ENCODE measurements around the gene VPS54. TPM values are rescaled to one million over a fixed set of nuclear protein-coding genes. Genes with fewer than 3 reads are reported as not detected.

The VPS54 gene
- total RNA-seq, 6 donors from 2014 or later = 10.3 to 43.7 (median 21.7) TPM

DNA sequence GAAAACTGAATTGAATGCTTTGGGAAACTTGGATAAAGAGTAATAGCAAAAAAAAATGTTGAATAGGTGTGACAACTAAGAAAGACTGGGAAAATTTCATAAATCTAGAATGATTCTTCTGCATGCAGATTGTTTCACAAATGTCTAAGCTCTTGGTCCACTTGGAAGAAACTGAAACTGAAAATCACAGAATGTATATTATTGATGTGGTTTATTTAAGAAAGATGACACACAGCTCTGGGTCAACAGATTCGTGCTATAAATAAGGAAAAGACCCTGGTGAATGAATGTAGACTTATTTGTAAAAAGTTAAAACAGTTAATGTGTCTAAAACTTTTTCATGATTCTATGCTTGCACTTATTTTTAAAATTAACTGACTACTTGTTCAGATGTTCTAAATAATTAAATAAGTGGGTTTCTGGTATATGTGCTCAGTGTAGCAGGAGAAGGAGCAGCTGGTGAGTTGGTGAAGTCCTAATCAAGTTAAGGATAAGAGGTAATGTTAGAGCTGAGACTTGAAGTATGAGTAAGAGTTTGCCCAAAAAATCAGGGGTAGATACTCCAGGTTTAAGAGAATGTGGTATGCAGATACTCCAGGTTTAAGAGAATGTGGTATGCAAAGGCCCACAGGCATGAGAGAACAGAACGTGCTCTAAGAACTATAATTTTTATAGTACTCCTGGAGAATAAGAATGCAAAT lies 153.1 kb downstream of the VPS54 start:
- ATAC-seq (ENCODE audit: low FRiP score in 2 of 2) = no peak
- Histone ChIP-seq H3K36me3 (peaks cover 0 to 24% (median 6%) of the 10 kb centered on the region in 4 donors), H3K4me1 (peaks cover 5 to 34% (median 27%) of the 10 kb centered on the region in 4 donors), H3K27me3 (no peaks in the 10 kb centered on the region), H3K9me3 (no peaks in the 10 kb centered on the region), H3K27ac (no peak overlapping the region), H3K4me3 (no peak overlapping the region)
- no peak for TF ChIP-seq POLR2AphosphoS5 (IDR thresholded peaks at IDR 0.05)
- no peak for TF ChIP-seq EP300 (IDR thresholded peaks at IDR 0.05)
- no peak for TF ChIP-seq POLR2A (IDR thresholded peaks at IDR 0.05)
- TF ChIP-seq, protein P1, sequence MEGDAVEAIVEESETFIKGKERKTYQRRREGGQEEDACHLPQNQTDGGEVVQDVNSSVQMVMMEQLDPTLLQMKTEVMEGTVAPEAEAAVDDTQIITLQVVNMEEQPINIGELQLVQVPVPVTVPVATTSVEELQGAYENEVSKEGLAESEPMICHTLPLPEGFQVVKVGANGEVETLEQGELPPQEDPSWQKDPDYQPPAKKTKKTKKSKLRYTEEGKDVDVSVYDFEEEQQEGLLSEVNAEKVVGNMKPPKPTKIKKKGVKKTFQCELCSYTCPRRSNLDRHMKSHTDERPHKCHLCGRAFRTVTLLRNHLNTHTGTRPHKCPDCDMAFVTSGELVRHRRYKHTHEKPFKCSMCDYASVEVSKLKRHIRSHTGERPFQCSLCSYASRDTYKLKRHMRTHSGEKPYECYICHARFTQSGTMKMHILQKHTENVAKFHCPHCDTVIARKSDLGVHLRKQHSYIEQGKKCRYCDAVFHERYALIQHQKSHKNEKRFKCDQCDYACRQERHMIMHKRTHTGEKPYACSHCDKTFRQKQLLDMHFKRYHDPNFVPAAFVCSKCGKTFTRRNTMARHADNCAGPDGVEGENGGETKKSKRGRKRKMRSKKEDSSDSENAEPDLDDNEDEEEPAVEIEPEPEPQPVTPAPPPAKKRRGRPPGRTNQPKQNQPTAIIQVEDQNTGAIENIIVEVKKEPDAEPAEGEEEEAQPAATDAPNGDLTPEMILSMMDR (IDR thresholded peaks at IDR 0.05) = no peak
- no peak for DNase-seq
- WGBS, 2 donors = 62 to 69% methylated on average over 2 of the region's 2 CpGs

DNA sequence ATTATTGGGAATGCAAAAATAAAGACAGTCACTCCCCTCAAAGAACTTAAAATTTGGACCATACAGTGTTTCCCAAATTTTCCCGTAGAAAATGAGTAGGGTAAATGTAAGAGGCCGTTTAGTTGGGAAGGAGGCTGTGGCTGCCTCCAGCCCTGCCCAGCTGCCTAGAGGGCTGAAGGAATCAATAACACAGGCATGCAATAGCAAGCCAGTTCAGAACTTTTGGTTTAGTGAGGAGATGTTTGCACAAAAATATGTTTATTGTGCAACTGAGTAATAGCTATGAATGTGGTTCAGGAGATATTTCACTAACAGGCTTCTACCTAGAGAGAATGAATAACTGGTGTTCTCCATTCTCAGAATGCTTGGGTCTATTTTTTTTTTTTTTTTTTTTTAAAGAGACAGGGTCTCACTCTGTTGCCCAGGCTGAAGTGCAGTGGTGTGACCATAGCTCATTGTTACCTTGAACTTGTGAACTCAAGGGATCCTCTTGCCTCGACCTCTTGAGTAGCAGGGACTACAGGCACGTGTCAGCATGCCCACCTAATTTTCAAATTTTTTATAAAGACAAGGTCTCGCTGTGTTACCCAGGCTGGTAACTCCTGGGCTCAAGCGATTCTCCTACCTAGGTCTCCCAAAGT lies 153.9 kb downstream of the VPS54 start:
- Histone ChIP-seq H3K27me3 (no peaks in the 10 kb centered on the region), H3K36me3 (peaks cover 0 to 32% (median 6%) of the 10 kb centered on the region in 4 donors), H3K4me1 (peaks cover 8 to 29% (median 21%) of the 10 kb centered on the region in 4 donors), H3K4me3 (no peak overlapping the region), H3K9me3 (no peaks in the 10 kb centered on the region), H3K27ac (no peak overlapping the region)
- ATAC-seq (ENCODE audit: low FRiP score in 2 of 2) (no peak), DNase-seq (no peak)
- TF ChIP-seq POLR2A (IDR thresholded peaks at IDR 0.05) = no peak
- no peak for TF ChIP-seq EP300 (IDR thresholded peaks at IDR 0.05)
- no peak for TF ChIP-seq POLR2AphosphoS5 (IDR thresholded peaks at IDR 0.05)
- TF ChIP-seq, protein P1 (IDR thresholded peaks at IDR 0.05) = no peak
- 92 to 93% methylated on average over 6 of the region's 6 CpGs for WGBS, 2 donors

DNA sequence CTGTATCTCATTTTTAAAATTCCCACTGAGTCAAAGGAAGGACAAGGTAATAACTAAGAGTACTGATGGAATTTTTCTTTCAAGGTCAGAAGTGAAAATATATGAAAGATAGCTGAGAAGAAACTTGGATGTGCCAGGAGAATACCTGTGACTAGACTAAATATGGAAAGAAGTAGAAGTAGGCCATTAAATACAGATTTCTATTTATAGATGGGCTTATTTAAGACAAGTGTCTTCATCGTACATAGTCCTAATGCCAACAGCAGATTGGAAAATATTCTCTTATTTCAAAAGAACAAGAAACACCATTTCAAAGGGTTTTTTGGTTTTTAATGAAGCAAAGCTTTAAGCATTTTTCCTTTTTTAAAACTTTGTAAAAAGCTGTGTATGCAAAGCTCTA lies 155.5 kb downstream of the VPS54 start:
- Histone ChIP-seq H3K36me3 (peaks cover 0 to 48% (median 8%) of the 10 kb centered on the region in 4 donors), H3K27ac (peak overlapping the region in 1 of 4 donors; percentile 1), H3K4me1 (peaks cover 8 to 28% (median 21%) of the 10 kb centered on the region in 4 donors), H3K4me3 (no peak overlapping the region), H3K27me3 (no peaks in the 10 kb centered on the region), H3K9me3 (no peaks in the 10 kb centered on the region)
- TF ChIP-seq EP300 (IDR thresholded peaks at IDR 0.05) (no peak), POLR2A (IDR thresholded peaks at IDR 0.05) (no peak), POLR2AphosphoS5 (IDR thresholded peaks at IDR 0.05) (no peak)
- TF ChIP-seq, protein P1 (IDR thresholded peaks at IDR 0.05) = no peak
- ATAC-seq (ENCODE audit: low FRiP score in 2 of 2) (no peak), DNase-seq (no peak)
- WGBS, 2 donors = 71 to 81% methylated on average over 1 of the region's 1 CpG

DNA sequence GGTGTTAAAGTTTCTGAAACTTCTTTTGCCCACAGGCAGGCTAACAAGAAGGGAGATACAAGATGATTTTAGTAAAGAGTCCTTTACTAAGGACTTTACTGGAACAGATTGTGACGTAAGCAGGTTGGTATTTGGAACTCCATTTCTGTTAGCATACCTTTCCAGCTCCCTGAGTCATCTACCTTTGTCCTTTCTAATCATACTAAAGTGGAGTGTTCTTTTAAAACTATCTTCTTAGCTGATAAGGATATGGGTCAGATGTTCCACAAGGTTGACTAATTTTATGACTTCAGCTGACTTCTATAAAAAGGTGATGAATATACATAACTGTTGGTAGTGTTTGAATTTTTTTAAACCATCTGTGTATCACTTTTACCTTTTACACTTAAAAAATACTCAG lies 156.4 kb downstream of the VPS54 start:
- no peak overlapping the region for H3K4me3 ChIP-seq
- no peak for DNase-seq
- peaks cover 8 to 28% (median 21%) of the 10 kb centered on the region in 4 donors for H3K4me1 ChIP-seq
- 82% methylated on average over 1 of the region's 1 CpG for WGBS, 2 donors
- no peaks in the 10 kb centered on the region for H3K9me3 ChIP-seq
- peak overlapping the region in 1 of 4 donors; percentile 23 for H3K27ac ChIP-seq
- TF ChIP-seq EP300 (IDR thresholded peaks at IDR 0.05) (no peak), POLR2AphosphoS5 (IDR thresholded peaks at IDR 0.05) (no peak), POLR2A (IDR thresholded peaks at IDR 0.05) (no peak)
- TF ChIP-seq, protein P1 (IDR thresholded peaks at IDR 0.05) = no peak
- no peaks in the 10 kb centered on the region for H3K27me3 ChIP-seq
- ATAC-seq (ENCODE audit: low FRiP score in 2 of 2) = peak in 1 of 2 donors; percentile 53
- peaks cover 0 to 57% (median 12%) of the 10 kb centered on the region in 4 donors for H3K36me3 ChIP-seq
